PFSK-1 (cell line): ENCODE data around the gene WDR44.

ENCODE experiments used
- FOXP2 ChIP-seq: optimal IDR thresholded peaks from 2 replicates; pipeline ENCODE3; 2011; ENCODE audit warnings: borderline replicate concordance, control low read depth, inconsistent platforms; ENCODE audit not compliant: insufficient read depth; ENCODE audit errors: extremely low read length, extremely low read depth
- POLR2AphosphoS5 ChIP-seq: IDR thresholded peaks from 2 replicates; pipeline ENCODE4 v1.6.1; 2012; ENCODE audit warnings: low read depth, mild to moderate bottlenecking, control low read depth, low read length, moderate library complexity
- SIN3A ChIP-seq: IDR thresholded peaks from 2 replicates; pipeline ENCODE4 v1.6.1; 2012; ENCODE audit warnings: mild to moderate bottlenecking, low read length, moderate library complexity, borderline replicate concordance; ENCODE audit not compliant: insufficient read depth
- TAF1 ChIP-seq: IDR thresholded peaks from 2 replicates; pipeline ENCODE4 v1.6.1; 2012; ENCODE audit warnings: low read length, control low read depth, borderline replicate concordance; ENCODE audit not compliant: insufficient read depth
- TF ChIP-seq, protein P1 (sequence below), 2 experiments: IDR thresholded peaks; 2 replicates each; pipeline versions ENCODE4 v1.6.1 to v1.8.0; 2011 to 2012; ENCODE audit warnings: low read depth in 2 of 2, low read length in 2 of 2, control low read depth in 1 of 2, inconsistent platforms in 1 of 2, mild to moderate bottlenecking in 1 of 2, moderate library complexity in 1 of 2; ENCODE audit not compliant: insufficient read depth in 1 of 2

Gene WDR44

GRCh38 chrX:118499295-118499694 lies 153.4 kb downstream of the WDR44 start:
- no peak for TF ChIP-seq FOXP2
- TF ChIP-seq SIN3A = no peak
- no peak for TF ChIP-seq TAF1
- TF ChIP-seq, protein P1, sequence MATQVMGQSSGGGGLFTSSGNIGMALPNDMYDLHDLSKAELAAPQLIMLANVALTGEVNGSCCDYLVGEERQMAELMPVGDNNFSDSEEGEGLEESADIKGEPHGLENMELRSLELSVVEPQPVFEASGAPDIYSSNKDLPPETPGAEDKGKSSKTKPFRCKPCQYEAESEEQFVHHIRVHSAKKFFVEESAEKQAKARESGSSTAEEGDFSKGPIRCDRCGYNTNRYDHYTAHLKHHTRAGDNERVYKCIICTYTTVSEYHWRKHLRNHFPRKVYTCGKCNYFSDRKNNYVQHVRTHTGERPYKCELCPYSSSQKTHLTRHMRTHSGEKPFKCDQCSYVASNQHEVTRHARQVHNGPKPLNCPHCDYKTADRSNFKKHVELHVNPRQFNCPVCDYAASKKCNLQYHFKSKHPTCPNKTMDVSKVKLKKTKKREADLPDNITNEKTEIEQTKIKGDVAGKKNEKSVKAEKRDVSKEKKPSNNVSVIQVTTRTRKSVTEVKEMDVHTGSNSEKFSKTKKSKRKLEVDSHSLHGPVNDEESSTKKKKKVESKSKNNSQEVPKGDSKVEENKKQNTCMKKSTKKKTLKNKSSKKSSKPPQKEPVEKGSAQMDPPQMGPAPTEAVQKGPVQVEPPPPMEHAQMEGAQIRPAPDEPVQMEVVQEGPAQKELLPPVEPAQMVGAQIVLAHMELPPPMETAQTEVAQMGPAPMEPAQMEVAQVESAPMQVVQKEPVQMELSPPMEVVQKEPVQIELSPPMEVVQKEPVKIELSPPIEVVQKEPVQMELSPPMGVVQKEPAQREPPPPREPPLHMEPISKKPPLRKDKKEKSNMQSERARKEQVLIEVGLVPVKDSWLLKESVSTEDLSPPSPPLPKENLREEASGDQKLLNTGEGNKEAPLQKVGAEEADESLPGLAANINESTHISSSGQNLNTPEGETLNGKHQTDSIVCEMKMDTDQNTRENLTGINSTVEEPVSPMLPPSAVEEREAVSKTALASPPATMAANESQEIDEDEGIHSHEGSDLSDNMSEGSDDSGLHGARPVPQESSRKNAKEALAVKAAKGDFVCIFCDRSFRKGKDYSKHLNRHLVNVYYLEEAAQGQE (IDR thresholded peaks at IDR 0.05; ENCODE audit: insufficient read depth in 1 of 2, low read depth in 2 of 2, low read length in 2 of 2) = no peak
- TF ChIP-seq POLR2AphosphoS5 = no peak
